GM21360 (cell line): ENCODE data around the gene NCAPD3.
A peak's percentile ranks its signal among the peaks of the same experiment; 100 is the strongest.

Experiments used
- ATAC-seq: cut with Tn5 transposase; IDR thresholded peaks from one replicate; pipeline ENCODE4 v1.9.1; 2021; ENCODE audit warnings: mild to moderate bottlenecking, moderate library complexity; ENCODE audit not compliant: unreplicated experiment

NCAPD3 gene

DNA sequence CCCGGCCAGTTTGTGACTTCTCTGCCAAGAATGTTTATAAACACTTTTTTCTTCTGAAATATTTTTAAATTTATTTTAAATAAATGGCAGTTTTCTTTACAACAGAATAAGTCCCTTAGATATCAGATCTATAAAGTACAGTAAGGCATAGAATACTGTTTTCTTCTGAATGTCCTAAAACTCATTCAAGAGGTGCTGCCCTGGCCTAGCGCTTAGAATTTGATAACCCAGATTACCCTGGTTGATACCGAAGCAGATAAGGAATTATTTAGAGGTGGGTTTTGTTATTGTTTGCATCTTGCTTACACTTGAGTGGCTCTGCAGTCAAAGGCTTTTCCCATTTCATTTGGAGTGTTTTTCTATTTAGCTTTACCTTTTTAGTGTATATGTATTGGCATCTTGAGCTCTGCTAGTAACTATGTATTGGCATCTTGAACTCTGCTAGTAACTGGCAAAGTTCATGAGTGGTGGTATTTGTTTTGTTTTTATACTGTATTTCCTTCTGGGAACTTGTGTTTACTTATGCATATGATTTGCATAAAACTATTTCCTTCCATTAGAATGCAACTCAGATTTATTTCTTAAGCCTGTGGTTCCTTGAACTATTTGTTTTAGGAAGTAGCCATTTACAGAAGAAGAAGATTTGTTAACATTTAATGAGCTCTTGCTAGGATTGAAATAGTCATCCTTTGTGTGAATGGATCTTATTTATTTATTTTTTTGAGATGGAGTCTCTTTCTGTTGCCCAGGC, 30.8 kb upstream of the NCAPD3 start:
- ATAC-seq = no peak

DNA sequence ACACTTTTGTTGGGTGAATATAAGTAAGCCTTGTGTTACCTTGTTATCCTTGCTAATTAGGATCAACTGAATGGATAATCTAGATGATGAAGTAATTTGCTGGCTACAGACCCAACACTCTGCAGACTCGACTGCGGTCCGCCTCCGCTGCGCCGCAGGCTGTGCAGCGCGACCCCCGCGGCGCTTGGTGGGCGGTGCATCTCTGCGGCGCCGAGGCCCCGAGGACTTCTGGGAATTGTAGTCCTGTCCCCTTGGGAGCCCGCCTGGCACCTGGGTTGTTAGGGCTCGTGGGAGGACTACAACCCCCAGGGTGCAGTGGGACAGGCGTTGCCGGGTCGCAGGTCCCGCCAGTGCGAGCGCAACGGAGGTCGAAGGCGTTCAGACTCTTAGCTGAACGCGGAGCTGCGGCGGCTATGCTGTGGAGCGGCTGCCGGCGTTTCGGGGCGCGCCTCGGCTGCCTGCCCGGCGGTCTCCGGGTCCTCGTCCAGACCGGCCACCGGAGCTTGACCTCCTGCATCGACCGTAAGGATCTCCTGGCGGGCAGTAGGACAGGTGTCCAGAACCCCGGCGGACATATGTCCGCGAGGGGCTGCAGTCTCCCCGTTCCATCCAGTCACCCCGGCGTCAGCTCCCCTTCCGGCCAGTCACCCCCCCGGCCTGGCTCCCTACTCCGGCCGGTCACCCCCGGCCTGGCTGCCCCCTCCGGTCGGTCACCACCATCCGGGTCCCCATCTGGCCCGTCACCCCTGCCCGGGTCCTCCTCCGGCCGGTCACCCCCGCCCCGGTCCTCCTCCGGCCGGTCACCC, 29.6 kb upstream of the NCAPD3 start, which contains the start of the genes ACAD8 and THYN1:
Gene ACAD8, plus strand, starts transcription at position 381 of the 806 bp plus-strand sequence. Its CDS starts 33 bp downstream, at position 414.
Gene THYN1, minus strand, starts transcription at position 165 of the 806 bp plus-strand sequence. CDS start 470 bp downstream, outside the sequence.
- peak; percentile 99 for ATAC-seq

DNA sequence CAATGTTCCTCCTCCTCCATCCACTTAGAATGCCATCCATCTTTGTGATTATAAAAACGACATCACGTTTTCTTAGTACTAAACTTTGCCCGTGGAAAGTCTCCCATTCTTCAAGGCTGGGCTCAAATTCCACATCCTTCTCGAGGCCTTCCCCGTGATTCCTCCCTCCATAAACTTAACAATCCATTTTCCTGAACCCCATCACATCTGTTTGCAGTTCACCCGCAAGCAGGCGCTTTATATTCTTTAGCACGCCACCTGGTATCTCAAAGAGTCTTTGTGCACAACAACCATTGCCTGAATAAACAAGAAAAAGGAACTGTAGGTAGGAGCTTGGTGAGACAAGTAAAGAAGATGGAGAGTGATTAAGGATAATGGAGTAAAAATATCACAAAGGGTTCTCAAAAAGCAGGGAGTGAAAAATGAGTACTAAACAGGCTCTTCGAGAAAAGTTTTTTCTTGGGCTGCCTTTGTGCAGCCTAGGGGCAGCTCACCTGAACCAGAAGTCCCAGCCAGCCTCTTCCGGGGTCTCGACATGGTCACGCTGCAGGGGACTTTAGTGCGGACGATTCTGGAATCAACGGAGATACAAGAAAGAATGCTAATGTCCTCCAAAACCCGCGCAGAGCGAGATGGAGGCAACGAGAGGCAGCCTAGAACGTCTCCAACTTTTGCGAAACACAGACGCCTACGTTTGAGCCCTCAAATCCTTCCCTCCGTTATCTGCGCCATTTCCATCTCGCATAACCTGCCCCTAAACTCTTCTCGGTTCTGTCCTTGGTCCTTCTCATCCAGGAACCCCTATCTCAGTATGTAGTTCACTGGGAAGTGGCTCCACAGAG, 28.8 kb upstream of the NCAPD3 start:
- ATAC-seq = peak; percentile 30

DNA sequence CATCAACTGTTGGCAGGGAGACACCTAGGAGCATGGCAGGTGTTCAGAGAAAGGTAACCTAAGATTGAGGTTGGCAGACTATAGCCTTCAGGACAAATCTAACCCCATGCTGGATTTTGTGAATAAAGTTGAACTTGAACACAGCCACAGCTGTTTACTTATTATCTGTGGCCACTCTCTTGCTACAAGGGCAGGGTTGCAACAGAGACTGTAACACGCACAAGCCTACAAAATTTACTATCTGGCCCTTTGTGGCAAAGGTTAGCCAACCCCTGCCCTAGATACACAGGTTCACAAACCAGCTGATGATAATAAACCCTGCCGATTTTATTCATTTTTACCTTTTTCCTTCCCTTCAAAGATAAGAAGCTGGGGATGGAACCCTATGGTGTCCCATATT, 26.9 kb upstream of the NCAPD3 start:
- ATAC-seq = no peak

DNA sequence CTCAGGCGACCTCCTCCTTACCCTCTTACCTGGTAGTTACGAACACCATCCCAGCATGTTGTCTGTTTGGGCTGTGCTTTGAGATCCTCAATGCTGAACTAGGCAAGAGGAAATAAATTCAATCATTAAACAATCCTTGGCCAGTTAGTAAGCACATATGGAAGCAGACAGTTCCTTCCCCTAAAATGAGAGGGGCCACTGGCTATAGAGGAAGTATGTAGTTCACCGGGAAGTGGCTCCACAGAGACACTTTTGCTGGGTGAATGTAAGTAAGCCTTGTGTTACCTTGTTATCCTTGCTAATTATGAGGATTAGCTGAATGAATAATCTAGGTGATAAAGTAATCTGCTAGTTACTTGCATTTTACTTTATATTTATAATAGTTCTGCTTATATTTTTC, 26.5 kb upstream of the NCAPD3 start:
- no peak for ATAC-seq

DNA sequence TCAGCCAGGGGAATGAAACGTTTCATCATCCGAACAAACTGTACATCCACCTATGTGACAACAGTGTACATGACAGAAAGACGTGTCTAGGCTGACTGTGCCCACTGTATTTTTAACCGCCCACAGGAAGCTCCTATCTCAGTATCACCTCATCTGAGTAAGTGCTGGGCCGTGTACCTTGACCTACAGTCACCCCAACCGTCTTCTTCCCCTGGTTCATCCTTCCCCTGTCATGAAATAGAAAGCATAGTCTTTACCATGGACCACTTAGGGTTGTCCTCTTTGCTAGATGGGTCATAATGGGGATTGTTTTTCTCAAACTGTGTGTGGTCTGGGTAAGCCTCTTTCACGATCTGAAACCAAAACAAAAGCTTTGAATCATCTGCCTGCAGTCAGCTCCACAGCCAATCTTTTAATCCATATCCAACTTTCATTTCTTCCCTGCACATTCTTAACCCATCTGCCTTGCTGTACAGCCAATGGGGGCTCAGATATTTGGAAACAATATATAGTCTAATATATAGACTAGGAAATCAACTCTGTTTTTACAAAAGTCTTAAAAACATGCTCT, 25.2 kb upstream of the NCAPD3 start:
- ATAC-seq = no peak

DNA sequence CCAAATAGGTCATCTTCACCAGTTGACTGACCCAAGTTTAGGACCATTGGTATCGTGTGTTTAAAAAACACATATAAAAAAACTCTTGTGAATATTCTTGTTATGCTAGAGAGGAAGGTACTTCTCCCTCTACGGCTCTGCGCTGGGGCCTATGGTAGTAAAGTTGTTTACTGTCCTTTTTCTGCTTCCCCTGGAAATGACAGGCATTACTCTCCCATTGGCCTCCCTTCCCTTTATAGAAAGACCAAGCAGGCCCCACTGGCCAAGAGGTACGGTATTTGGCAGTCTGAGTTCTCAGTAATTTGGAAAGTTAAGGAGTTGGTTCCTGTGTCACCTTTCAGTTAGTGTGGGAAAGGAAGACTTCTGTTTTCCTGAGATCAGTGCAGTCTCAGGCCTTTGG, 22.9 kb upstream of the NCAPD3 start:
- ATAC-seq = no peak

DNA sequence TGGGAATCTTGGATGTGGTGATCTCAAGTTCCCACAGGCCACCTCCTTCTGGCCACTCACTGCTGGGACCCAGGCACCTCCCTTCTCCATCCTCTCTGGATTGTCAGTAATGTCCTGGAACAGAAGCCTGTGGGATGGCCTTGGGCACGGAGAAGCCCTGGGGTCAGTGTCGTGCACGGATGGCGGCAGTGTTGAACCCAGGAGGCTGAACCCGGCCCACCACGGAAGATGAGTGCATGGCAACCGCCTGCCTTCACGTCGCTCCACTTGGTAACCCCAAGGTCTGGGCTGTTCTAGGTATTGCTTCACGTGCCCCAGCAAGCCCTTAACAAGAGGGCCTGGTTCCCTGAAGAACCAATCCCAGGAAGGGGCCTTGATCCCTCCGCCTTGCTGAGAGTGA, 22.3 kb upstream of the NCAPD3 start:
- no peak for ATAC-seq

DNA sequence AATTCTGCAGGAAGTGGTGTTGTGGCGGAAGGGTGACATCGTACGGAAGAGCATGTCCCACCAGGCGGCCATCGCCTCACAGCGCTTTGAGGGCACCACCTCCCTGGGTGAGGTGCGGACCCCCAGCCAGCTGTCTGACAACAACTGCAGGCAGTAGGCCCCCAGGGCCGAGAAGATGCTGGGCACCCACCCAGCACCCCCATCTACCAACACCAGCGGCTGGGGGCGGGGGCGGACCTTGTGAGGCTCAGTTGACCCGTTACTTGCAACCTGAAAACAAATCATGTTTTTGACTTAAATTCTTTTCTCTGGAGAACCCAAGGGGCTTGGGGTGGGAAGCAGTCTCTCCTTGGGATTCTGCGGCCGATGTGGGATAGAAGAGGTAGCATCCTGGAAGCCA, 21.7 kb upstream of the NCAPD3 start:
- no peak for ATAC-seq

DNA sequence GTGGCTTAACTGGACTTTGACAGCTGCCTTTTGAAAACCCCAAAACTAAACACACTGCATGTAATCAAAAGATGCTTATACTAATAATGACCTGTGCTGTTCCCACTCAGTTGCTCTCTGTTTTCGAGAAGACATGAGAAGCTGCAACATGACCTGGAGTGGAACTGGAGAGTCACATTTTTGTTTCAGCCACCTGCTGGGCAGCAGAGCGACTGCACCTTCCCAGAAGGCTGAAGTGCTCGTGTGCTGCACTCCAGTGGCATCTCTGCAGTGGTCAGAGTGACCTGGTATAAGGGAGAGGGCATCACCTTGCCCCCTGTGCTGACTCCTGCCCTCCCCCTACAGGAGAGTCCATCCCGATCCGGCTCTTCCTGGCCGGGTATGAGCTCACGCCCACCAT, 20.8 kb upstream of the NCAPD3 start:
- peak; percentile 79 for ATAC-seq

DNA sequence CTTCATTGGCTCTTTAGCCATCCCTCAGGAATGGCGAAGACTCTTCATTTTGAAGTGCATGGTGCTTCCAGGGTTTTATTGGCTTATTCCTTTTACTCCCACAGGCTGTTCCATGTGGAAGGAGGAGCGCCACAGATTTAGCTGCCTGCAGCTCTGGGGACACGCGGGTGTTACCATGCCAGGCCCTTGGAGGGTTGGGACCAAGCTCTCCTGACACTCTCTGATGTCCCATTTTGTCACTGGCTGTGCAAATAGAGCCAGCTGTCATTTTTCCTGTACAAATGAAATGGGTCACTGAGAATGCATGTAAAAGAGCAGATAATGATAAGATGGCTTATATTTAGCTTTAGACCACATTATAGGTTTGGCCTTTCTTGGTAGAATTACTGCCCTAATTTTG, 20.1 kb upstream of the NCAPD3 start:
- ATAC-seq = no peak

DNA sequence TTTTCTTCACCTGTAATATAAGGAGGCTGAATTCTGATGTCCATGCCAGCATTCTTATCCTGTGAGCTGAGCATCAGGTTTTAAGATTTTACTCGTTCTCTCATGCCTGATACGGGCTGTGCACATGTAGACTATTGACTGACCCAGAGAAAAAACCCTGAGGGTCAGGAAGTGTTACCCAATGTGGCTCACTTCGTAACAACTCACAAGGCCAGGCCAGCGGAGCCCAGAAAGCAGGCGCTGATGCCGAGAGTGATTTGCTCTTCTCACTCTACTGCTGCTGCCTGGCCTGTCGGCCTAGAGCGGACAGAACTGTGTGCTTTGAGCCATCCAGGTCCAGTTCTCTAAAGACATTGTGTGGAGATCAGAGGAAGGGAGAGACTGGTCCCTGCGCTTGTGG, 18.6 kb upstream of the NCAPD3 start:
- no peak for ATAC-seq

DNA sequence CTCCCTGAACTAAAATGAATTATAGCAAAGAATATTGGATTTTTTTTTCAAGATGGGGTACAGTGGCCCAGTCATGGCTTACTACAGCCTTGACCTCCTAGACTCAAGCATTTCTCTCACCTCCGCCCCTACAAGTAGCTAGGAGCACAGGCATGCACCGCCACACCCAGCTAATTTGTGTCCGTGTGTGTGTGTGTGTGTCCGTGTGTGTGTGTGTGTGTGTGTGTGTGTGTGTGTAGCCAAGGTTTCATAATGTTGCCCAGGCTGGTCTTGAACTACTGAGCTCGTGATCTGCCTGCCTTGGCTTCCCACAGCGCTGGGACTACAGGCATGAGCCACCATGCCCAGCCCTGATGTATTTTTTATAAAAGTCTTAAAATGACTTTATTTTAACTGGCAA, 16.8 kb upstream of the NCAPD3 start:
- ATAC-seq = no peak

DNA sequence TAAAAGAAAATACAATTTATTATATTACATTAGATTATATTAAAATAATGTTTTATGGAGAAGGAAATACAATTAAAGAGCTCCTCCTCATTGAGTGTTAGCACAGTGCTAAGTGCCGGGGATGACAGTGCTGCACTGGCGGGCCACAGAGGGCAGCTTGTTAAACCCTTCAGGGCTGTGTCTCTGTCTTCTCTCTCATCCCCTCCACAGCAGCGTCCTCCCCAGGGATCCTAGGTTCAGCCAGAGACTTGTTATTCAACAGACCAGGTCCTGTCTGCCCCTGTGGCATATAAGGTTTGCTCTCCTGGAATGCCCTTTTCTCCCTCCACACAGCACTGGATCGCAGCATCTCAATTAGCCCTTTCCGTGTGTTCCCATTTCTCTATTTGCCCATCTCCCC, 15.2 kb upstream of the NCAPD3 start:
- ATAC-seq = no peak

DNA sequence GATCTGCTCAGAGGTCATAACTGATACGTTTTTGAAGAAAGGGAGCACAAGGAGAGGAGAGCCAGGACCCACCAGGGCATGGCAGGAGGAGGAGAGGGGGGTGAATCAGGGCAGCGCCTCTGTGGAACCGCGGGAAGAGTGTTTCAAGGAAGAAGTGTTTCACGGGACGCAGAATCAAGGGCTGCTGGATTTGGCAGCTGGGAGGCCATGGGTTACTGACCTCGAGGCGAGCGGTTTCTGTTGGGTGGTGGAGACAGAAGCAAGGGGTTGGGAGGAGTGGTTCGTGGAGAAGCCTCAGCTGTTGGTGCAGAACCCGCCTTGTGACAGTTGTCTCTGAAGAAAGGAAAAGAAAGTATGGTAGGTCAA, 13.8 kb upstream of the NCAPD3 start:
- no peak for ATAC-seq

DNA sequence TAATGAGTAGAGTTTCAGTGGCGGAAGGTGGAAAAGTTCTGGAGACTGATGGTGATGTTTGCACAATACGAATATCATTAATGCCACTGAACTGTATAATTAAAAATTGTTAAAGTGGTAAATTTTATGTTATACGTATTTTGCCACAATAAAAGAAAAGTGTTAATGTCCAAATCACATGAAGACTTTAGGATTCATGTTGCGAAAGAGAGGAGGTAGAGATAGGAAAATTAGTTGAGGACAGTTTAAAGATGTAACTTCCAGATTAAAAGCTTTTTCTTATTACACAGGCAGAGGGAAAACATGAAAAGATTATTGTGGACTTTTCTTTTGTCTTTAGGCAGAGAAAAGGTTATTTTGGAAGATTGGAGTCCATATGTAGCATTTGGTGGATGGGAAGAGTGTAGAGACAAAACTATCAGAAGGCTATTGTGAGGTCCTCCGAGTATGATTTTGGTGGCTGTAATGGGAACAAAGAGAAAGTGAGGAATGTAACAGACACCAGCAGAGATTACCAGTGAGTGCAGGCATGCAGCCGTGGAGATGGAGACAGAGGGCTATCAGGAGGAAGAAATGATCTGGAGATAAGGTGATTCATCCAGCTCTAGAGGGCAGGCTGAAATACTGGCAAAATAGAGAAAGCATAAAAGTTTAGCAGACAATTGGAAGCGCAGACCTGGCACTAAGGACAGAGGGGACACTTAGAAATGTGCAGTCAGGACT, 13.2 kb upstream of the NCAPD3 start:
- ATAC-seq = no peak

DNA sequence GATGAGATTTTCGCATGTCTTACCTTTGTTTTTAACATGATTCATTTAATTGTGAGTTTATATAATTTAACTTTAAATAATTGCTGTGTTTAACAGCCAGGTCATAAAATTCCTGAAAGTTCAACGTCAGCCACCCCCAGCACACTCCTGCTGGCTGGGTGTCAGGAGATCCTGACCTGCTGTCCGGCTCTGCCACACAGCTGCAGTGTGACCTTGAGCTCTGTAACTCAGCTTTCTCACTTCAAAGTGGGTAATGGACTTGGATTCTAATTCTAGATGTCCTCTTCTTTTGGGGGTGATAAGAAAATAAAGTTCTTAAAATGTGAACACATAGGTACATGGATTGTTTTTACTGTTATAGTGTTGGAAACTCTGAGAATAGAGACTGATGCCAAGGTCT, 11.6 kb upstream of the NCAPD3 start:
- no peak for ATAC-seq

DNA sequence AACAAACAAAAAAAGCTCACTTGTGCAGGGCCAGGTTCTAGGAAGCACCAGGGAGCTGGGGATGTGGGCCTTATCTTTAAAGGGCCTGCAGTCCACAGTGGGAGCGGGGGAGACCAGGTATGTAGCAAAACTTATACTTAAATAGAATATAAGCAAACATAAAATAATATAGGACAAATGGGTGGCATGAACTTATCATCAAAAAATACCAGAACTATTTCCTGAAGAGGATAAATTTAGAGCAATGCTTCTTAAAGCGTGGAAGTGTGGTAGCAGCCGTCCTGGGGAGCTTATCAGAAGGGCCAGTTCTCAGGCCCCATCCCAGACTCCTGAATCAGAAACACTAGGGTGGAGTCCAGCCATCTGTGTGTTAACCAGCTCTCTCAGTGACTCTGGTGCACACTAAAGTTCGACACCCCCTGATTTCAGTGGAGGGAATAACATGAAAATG, 10.0 kb upstream of the NCAPD3 start:
- no peak for ATAC-seq

DNA sequence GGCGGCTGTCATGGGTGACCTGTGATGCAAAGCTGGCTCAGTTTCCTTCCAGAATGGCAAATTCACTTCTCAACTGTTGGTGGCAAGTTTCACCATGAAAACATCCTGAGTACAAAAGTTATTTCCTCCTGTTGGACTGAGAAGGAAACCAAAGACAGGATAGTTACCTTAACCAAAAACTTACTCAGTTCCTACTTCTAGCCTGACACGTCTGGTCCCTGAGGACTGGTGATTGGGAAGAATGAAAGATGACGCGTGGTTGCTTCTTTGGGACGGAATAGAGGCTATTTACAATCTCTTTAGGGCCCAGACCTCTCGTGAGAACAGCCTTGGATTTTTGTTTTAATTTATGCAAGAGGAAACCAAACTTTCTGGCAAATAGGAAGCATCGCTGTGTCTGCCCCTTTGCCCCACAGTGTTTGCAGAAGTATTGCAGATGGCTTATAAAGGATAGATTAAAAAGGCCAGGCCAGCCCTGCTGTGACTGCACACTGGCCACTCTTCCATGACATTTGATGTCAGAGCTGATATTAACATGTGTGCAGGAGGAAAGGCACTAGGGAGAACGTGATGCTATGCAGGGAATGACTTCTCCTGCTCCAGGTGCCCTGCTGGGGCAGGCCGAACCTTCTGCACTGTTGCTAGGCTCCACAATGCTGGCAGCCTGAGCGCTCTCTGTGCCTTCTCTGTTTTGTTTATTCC, 8.3 kb upstream of the NCAPD3 start:
- no peak for ATAC-seq

DNA sequence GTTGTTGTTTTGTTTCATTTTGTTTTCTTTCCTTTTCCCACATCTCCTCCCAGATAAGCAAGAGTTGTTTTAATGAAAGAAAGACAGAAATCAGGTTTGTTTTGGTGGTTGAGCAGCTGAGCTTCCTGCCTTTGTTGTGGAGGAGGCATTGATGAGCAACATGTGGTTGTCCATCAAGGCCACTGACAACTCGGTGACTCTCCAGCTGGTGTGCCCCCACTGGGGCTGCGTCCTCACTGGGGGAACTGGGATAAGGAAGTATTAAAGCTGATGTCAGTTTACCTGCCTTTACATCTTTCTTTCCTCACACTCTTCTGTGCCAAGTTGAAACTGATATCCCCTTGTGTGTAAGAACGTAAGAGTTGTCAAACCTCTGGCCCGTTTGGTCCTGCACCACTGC, 6.6 kb upstream of the NCAPD3 start:
- ATAC-seq = no peak
